Epithelial cell of proximal tubule (primary cell): Measurements from ENCODE around the gene NFIC. TPM values are rescaled to one million over a fixed set of nuclear protein-coding genes. Genes with fewer than 3 reads are reported as not detected.
"Not testable (repeated sequence)": the region's sequence is repeated elsewhere in the genome, so short reads cannot be mapped to it uniquely, and the experiment has no call there.

Experiments used
- DNase-seq: peaks from one replicate; pipeline ENCODE4 v3.0.0-alpha.2; 2011; ENCODE audit warnings: low read depth
- H3K4me3 ChIP-seq: 2 replicates; pipeline ENCODE4 v1.5.1; 2011; ENCODE audit warnings: low read depth, mild to moderate bottlenecking, low read length
- total RNA-seq: library from RNA; depleted of rRNA; stranded (reverse); fragments of >200 nt; gene quantifications from 2 replicates; pipeline ENCODE4 v1.2.3, GENCODE V29; 2015
- TF ChIP-seq, protein P1 (sequence below): conservative IDR thresholded peaks from 2 replicates; pipeline ENCODE4 v1.5.1; 2012; ENCODE audit warnings: low read depth, mild to moderate bottlenecking, low read length

The NFIC gene
- total RNA-seq, 1 donor from 2014 or later, result 16.8 TPM

DNA sequence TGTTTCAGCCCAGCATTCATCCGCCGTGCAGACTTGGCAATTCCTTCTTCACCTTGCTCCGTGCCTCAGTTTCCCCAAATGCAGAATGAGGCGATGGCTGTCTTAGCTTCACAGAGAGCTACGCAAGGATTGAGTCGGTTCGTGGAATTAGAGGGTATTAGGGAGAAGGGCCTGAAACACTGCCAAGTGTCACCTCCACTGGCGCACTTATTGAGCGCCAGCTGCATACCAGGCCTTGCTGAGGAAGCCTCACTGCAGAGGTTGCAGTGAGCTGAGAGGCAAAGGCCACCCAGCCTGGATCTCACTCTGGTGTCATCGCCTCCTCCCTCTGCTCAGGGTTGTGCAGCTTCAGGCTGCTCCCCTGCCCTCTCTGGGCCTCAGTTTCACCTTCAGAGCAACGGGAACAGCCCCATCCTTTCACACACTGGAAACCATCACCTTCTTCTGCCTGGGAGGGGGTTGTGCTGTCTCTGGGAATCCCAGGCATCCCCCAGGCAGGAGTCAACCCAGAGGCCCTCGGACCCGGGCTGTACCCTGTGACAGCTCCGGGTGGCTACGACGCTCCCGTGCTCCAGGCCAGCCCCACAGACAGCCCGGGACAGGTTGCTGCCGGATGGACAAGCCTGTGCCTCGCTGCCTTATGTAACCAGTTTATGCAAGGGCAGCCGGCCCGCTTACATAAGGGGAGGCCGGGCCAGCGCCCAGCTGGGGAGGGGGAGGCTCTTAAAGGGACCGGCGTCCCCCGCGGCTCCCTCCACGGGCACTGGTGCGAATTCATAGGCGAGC, 31.9 kb downstream of the NFIC start:
- no peak overlapping the region for H3K4me3 ChIP-seq
- TF ChIP-seq, protein P1, sequence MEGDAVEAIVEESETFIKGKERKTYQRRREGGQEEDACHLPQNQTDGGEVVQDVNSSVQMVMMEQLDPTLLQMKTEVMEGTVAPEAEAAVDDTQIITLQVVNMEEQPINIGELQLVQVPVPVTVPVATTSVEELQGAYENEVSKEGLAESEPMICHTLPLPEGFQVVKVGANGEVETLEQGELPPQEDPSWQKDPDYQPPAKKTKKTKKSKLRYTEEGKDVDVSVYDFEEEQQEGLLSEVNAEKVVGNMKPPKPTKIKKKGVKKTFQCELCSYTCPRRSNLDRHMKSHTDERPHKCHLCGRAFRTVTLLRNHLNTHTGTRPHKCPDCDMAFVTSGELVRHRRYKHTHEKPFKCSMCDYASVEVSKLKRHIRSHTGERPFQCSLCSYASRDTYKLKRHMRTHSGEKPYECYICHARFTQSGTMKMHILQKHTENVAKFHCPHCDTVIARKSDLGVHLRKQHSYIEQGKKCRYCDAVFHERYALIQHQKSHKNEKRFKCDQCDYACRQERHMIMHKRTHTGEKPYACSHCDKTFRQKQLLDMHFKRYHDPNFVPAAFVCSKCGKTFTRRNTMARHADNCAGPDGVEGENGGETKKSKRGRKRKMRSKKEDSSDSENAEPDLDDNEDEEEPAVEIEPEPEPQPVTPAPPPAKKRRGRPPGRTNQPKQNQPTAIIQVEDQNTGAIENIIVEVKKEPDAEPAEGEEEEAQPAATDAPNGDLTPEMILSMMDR, result no peak
- DNase-seq, result no peak

DNA sequence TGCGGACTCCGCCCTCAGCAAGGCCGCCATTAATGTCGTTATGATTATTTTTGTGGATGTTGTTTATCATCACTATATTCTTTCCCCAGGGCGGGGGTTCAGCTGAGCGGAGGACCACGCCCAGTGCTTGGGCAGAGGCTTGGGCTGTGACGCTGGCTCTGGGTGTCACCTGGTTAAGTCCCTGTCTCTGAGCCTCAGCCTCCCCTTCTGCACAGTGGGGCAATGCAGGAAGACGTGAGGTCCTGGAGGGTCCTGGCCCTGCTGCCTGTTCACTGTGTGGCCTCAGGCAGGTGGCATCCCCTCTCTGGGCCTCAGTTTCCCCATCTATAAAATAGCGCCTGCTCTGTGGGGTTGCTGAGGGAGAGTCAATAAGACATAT, 32.5 kb downstream of the NFIC start:
- no peak overlapping the region for H3K4me3 ChIP-seq
- DNase-seq, result no peak
- TF ChIP-seq, protein P1, result no peak

DNA sequence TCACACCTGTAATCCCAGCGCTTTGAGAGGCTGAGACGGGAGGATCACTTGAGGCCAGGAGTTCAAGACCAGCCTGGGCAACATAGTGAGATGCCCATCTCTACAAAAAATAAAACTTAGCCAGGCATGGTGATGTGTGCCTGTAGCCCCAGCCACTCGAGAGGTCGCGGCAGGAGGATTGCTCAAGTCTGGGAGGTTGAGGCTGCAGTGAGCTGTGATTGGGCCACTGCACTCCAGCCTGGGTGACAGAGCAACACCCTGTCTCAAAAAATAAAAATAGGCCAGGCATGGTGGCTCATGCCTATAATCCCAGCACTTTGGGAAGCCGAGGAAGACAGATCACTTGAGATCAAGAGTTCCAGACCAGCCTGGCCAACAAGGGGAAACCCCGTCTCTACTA, 32.9 kb downstream of the NFIC start:
- not testable (repeated sequence) for H3K4me3 ChIP-seq, DNase-seq

DNA sequence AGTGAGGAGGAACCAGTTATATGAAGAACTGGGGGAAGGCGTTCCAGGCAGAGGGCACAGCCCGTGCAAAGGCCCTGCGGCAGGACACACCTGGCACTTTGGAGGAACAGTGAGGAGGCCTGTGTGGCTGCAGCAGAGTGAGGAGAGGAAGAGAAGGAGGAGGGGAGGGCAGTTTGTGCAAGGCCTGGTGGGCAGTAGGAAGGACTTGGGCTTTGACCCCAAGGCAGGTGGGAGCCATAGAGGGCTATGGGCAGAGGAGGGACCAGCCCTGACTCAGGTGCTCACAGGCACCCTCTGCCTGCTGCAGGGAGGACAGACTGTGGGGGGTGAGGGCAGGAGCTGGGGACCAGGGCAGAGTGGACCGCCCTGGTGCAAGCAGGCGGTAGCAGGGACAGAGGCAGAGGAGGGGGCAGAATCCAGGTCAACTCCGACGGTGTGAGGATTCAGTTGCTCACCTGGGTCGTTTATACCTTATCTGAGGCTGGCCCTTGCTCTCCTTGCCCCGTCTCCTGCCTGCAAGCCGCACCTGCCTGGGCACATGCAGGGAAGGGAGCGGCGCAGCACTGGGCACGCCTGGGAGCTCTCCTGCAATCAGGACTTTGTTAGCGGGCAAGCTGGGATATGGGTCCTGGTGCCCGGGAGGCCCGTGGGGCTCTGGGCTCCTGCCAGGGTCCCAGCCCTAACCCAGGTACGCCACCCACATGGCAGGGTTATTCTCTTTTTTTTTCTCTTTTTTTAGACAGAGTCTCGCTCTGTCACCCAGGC, 34.8 kb downstream of the NFIC start:
- DNase-seq, result no peak
- no peak overlapping the region for H3K4me3 ChIP-seq
- TF ChIP-seq, protein P1, result no peak

DNA sequence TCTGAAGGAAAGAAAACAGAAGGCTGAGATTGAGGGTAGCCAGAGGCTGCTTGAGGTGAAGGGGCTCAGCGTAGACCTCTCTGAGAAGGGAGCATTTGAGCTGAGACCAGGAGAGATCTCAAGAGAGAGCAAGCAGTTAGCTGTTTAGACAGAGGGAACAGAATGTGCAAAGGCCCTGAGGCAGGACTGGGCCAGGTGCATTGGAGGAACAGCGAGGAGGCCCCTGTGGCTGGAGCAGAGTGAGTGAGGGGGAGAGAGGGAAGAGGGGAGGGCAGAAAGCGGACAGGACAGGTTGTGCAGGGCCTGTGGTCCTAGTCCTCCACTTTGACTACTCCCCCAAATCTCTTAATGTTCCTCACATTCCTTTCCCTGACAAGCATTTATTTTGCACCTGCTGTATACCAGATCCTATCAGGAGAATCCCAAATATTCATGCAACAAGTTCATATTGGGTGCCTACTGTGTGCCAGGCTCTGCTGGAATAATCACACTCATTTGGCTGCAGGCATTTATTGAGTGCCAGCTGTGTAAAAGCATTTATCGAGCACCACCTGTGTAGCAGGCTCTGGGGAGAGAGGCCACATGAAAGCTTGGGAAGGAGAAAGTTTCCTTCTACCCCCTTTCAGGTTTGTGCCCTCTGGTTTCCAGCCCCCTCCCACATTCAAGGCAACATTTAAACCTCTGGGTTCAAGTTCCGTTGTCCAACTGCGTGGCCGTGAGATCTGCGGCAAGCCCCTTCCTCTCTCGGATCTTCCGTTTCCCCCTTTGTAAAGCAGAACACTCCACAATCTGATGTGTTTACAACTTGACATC, 36.5 kb downstream of the NFIC start:
- TF ChIP-seq, protein P1, result no peak
- DNase-seq, result no peak
- H3K4me3 ChIP-seq, result peak overlapping the region; percentile 4

DNA sequence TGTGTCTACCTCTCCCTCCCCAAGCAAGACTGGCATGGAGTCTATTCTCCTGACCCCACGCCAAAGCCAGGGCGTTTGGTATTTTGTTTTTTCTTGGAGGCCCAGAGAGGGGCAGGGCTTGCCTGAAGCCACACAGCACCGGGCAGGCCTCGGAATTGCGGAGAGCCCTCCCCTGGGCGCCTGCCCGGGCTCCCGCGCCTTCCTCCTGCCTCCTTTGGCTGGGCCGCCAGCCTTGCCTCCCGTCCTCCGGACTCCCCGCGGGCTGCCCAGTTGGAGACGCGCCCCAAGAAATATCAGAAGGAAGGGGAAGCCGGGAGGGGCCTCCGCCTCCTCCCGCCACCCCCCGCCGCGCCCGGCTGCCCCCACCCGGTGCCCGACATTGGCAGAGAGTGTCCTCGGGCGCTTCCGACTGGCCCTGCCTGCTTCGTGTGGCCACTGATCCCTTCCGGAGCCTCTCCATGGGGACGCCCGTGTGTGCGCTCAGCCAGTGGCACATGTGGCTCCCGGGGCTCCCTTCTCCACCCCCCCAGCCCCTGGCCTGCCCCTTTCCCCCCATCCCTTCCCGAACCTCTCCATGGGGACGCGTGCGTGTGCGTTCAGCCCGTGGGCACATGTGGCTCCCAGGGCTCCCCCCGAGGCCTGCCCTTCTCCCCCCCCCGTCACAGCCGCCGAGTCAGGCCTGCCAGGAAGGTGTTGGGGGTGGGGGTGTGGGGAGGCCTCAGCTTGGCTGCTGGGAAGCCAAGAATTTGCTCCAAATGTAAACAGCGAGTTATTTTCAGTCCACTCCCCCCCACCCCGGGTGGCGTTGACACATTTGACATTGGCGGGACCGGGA, 37.3 kb downstream of the NFIC start:
- peak overlapping the region; percentile 4 for H3K4me3 ChIP-seq
- no peak for DNase-seq
- TF ChIP-seq, protein P1, result no peak
